ENCODE results near the gene SETBP1.

DNA sequence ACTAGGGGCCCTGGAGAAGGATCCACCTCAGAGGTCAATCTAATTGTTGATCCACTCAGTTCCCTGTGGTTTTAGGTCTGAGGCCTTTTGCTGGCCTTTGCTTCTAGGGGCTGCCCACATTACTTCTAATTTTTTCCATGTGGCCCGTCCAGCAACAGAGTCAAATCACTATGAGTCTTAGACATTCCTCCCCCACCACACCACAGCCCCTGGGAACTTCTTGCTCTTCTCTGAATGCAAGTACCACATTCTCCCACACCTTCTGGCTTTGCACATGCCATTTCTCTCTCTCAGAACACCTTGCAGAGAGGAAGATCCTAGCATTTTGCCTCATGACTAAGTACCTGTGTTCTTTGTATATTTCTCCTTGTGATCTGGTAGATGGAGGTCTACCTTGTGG is 286.9 kb downstream of the SETBP1 start:
- TF ChIP-seq, protein P1, sequence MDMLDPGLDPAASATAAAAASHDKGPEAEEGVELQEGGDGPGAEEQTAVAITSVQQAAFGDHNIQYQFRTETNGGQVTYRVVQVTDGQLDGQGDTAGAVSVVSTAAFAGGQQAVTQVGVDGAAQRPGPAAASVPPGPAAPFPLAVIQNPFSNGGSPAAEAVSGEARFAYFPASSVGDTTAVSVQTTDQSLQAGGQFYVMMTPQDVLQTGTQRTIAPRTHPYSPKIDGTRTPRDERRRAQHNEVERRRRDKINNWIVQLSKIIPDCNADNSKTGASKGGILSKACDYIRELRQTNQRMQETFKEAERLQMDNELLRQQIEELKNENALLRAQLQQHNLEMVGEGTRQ (CRISPR knock-in tag; IDR thresholded peaks at IDR 0.05) = no peak
- TF ChIP-seq CTCF (IDR thresholded peaks at IDR 0.05) = no peak
- TF ChIP-seq, protein P2, sequence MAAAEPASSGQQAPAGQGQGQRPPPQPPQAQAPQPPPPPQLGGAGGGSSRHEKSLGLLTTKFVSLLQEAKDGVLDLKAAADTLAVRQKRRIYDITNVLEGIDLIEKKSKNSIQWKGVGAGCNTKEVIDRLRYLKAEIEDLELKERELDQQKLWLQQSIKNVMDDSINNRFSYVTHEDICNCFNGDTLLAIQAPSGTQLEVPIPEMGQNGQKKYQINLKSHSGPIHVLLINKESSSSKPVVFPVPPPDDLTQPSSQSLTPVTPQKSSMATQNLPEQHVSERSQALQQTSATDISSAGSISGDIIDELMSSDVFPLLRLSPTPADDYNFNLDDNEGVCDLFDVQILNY (CRISPR knock-in tag; IDR thresholded peaks at IDR 0.05) = no peak
- no peak for TF ChIP-seq ZNF263 (CRISPR knock-in tag; IDR thresholded peaks at IDR 0.05; ENCODE audit: low read depth)
- TF ChIP-seq, protein P3, sequence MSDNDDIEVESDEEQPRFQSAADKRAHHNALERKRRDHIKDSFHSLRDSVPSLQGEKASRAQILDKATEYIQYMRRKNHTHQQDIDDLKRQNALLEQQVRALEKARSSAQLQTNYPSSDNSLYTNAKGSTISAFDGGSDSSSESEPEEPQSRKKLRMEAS (CRISPR knock-in tag; IDR thresholded peaks at IDR 0.05) = no peak
- no peak for TF ChIP-seq FOXK1 (CRISPR knock-in tag; IDR thresholded peaks at IDR 0.05)
- no peak for TF ChIP-seq TCF7 (CRISPR knock-in tag; IDR thresholded peaks at IDR 0.05; ENCODE audit: low read depth)
- TF ChIP-seq ZNF121 (CRISPR knock-in tag; IDR thresholded peaks at IDR 0.05) = no peak
- TF ChIP-seq MXD4 (CRISPR knock-in tag; IDR thresholded peaks at IDR 0.05; ENCODE audit: borderline replicate concordance) = no peak
- TF ChIP-seq, protein P4, sequence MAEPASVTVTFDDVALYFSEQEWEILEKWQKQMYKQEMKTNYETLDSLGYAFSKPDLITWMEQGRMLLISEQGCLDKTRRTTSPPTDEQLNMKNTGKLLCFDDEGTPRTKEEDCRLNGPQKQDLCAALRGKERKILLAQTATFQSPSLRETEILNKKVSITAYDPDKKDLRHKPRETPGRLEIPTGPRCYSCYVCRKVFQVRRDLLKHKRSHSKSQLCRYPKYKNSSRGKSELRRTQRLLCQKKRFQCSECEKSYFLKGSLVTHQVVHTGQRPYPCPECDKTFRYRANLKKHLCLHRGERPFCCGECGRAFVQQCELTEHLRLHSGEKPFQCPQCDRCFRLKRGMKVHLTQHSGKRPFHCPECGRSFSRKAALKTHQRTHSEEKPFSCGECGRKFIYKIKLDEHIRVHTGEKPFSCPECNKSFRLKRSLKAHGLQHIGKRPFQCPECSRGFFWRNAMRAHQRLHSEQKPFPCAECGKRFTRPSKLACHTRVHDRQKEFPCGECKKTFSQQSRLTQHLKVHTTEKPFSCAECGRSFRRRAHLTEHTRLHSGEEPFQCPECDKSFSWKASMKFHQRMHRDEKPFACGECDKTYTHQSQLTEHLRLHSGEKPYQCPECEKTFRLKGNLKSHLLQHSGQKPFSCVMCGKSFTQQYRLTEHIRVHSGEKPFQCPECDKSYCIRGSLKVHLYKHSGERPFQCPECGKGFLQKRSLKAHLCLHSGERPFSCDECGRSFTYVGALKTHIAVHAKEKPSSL (CRISPR knock-in tag; conservative IDR thresholded peaks at IDR 0.05) = no peak
- TF ChIP-seq FOXP1 (CRISPR knock-in tag; IDR thresholded peaks at IDR 0.05; ENCODE audit: borderline replicate concordance) = no peak
- no peak for TF ChIP-seq CREM (CRISPR knock-in tag; IDR thresholded peaks at IDR 0.05)
- TF ChIP-seq CREB1 (CRISPR knock-in tag; IDR thresholded peaks at IDR 0.05) = no peak
